Pancreas (tissue), 10 donors: ENCODE results near the gene PPP1R3G. TPM values are rescaled to one million over a fixed set of nuclear protein-coding genes. Genes with fewer than 3 reads are reported as not detected.

Experiments used
- ATAC-seq, 4 donors: fragments of 200-7000 bp; cut with Tn5 transposase; one replicate each; pipeline versions ENCODE4 v1.8.0 to v1.9.1; 2020; ENCODE audit warnings: mild to moderate bottlenecking in 4 of 4, moderate library complexity in 4 of 4
- DNase-seq, 6 donors: peaks; one replicate each; pipeline ENCODE4 v3.0.0-alpha.2; 2020
- FAIRE-seq: peaks from 2 replicates; lab custom pipeline; 2012; peaks lifted over from hg19 to GRCh38; lab: Jason Lieb, UNC
- H3K27ac ChIP-seq, 4 donors: fragments of 200-600 bp; sonication (generic); 1 replicate in 3 of 4; 2 replicates in 1 of 4; pipeline versions ENCODE4 v1.5.0 to v1.8.0; 2020
- H3K27me3 ChIP-seq, 4 donors: fragments of 200-600 bp; one replicate each; pipeline ENCODE4 v1.8.0; 2021
- H3K36me3 ChIP-seq, 3 donors: fragments of 200-600 bp; sonication (generic) in 1 of 3; one replicate each; pipeline versions ENCODE4 v1.5.0 to v1.8.0; 2020 to 2021
- H3K4me1 ChIP-seq, 3 donors: fragments of 200-600 bp; one replicate each; pipeline ENCODE4 v1.8.0; 2021
- H3K4me3 ChIP-seq, 4 donors: fragments of 200-600 bp; sonication (generic) in 2 of 4; one replicate each; pipeline versions ENCODE4 v1.5.0 to v1.8.0; 2020 to 2021
- H3K9me3 ChIP-seq, 4 donors: fragments of 200-600 bp; one replicate each; pipeline ENCODE4 v1.8.0; 2021
- whole genome bisulfite sequencing, 2 donors: extraction: QIAGEN DNeasy Blood & Tissue Kit; methylation state at CpG; one replicate each; pipeline ENCODE4 v1.1.7; 2013; 5-methylcytosine and 5-hydroxymethylcytosine counted together
- intact Hi-C, 3 donors: fragments of 100-400 bp; cut with DNase I; formaldehyde crosslinking; loops; one replicate each; pipeline versions ENCODE4 v1.11.1 to v1.14.2; 2022
- polyA plus RNA-seq, 2 donors: library from polyadenylated mRNA; stranded (reverse); fragments of 200-250 nt; gene quantifications; one replicate each; pipeline ENCODE4 v1.2.3, GENCODE V29; 2013
- total RNA-seq, 6 donors: library from RNA; stranded (reverse); fragmentation: NEBNext Ultra II Directional in 4 of 6; extraction: Animal tissue kit (Norgen Biotek cat#: 25700) in 4 of 6; gene quantifications; one replicate each; pipeline versions ENCODE4 v1.2.1 to v1.2.4, GENCODE V29; 2021 to 2023
- TF ChIP-seq, protein P1 (sequence below), 4 donors: fragments of 200-600 bp; sonication (generic) in 3 of 4; IDR thresholded peaks; one replicate each; pipeline versions ENCODE4 v1.5.0 to v1.8.0; 2021; ENCODE audit warnings: antibody characterized with exemption in 4 of 4
- donor health status: healthy with polysubstance abuse.
- donor health status: DM: no; HTN: no; CAD: no; lungs with moderate emphysema.
- donor health status: DM: no; HTN: no; CAD: no.
- donor health status: control.
- donor health status: control.
- donor health status: Bipolar disorder and iron deficiency.
- donor health status: DM: yes; HTN: yes; CAD: no.
- donor health status: DM: no; HTN: no; CAD: no.
- donor health status: DM: no; HTN: no; CAD: no.
- donor health status: DM: yes; HTN: yes; CAD: no.

PPP1R3G gene
- total and polyA plus RNA-seq, 8 donors, result 0.04 to 0.24 (median 0.08) TPM; not detected in 2

DNA sequence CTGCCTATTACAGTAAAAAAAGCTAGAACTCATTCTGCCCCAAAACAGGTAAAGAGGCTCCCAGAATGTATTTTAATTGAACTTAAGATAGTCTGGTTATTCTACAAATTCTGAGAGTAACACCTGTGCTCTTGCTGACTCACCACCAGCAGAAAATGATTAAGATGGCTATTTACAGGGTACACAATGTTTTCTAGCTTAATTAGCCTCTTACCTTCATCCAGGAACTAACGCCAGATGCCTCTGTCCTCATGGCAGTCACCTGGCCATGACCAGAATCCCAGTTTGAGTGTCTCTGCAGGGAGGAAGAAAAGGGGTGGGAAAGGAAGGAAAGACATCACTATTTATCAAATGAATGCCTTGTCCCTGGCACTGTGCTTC, 31.3 kb upstream of the PPP1R3G start:
- peak in 2 of 4 donors; percentile 53 to 55 for ATAC-seq

DNA sequence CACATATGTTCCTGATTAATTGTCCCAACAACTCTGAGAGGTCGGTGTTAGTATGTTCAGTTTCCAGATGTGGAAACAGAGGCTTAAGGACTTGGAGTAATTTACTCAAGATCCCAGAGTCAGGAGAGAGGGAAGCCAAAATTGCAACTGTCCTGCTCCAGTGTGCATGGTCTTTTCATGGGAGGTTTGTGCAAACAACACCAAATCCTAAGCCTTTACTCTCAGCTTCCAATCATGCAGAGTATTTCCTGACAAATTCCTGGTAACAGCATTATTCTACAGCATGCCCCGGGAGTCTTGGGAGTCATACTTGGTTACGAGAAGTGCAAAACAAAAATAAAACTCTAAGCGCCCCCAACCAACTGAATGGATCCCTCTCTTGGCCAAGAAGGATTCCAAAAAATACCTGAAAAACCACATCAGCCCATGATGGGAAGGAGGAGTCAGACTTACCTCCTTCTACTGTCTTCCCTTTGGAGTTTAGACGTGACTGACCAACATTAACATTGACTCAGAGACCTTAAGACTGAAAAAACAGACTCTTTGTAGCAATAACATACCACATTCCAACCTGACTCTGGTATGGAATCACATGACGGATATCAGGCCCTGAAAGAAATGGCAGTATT, 30.8 kb upstream of the PPP1R3G start:
- no peak for FAIRE-seq

More for the DNA sequence above, 31.3 kb upstream of the PPP1R3G start:
- FAIRE-seq, result no peak
- no peak for DNase-seq
- Histone ChIP-seq H3K4me1 (no peaks in the 10 kb centered on the region), H3K36me3 (no peaks in the 10 kb centered on the region), H3K9me3 (peaks cover 0 to 3% (median 0%) of the 10 kb centered on the region in 4 donors), H3K27me3 (no peaks in the 10 kb centered on the region), H3K27ac (no peak overlapping the region), H3K4me3 (no peak overlapping the region)
- TF ChIP-seq, protein P1, sequence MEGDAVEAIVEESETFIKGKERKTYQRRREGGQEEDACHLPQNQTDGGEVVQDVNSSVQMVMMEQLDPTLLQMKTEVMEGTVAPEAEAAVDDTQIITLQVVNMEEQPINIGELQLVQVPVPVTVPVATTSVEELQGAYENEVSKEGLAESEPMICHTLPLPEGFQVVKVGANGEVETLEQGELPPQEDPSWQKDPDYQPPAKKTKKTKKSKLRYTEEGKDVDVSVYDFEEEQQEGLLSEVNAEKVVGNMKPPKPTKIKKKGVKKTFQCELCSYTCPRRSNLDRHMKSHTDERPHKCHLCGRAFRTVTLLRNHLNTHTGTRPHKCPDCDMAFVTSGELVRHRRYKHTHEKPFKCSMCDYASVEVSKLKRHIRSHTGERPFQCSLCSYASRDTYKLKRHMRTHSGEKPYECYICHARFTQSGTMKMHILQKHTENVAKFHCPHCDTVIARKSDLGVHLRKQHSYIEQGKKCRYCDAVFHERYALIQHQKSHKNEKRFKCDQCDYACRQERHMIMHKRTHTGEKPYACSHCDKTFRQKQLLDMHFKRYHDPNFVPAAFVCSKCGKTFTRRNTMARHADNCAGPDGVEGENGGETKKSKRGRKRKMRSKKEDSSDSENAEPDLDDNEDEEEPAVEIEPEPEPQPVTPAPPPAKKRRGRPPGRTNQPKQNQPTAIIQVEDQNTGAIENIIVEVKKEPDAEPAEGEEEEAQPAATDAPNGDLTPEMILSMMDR (IDR thresholded peaks at IDR 0.05), result no peak
- intact Hi-C loops, result no loop called here
- 38 to 46% methylated on average over 1 of the region's 1 CpG for WGBS, 2 donors

DNA sequence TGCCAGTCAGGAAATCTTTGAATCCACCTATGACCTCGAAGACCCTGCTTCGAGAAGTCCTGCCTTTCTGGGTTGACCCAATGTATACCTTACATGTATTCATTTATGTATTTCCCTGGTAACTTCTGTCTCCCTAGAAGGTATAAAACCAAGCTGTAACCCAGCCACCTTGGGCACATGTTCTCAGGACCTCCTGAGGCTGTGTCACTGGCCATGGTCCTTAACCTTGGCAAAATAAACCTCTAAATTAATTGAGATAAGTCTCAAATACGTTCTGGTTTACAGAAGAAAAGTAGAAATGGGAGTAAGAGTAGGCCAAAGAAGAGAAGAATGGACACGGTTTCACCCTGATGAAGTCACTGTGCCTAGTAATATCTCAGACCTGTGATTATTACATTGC, 30.0 kb upstream of the PPP1R3G start:
- Histone ChIP-seq H3K36me3 (no peaks in the 10 kb centered on the region), H3K9me3 (peaks cover 0 to 3% (median 0%) of the 10 kb centered on the region in 4 donors), H3K4me3 (no peak overlapping the region), H3K27ac (no peak overlapping the region), H3K27me3 (no peaks in the 10 kb centered on the region), H3K4me1 (no peaks in the 10 kb centered on the region)
- TF ChIP-seq, protein P1 (IDR thresholded peaks at IDR 0.05), result no peak
- FAIRE-seq, result no peak
- ATAC-seq, result no peak
- 76 to 81% methylated on average over 4 of the region's 4 CpGs for WGBS, 2 donors
- DNase-seq, result no peak
- intact Hi-C loops, result no loop called here

More for the DNA sequence above, 30.8 kb upstream of the PPP1R3G start:
- peaks cover 0 to 3% (median 0%) of the 10 kb centered on the region in 4 donors for H3K9me3 ChIP-seq
- no peaks in the 10 kb centered on the region for H3K27me3 ChIP-seq
- ATAC-seq (no peak), DNase-seq (no peak)
- H3K4me3 ChIP-seq, result no peak overlapping the region
- TF ChIP-seq, protein P1 (IDR thresholded peaks at IDR 0.05), result no peak
- H3K27ac ChIP-seq, result no peak overlapping the region
- H3K36me3 ChIP-seq, result no peaks in the 10 kb centered on the region
- WGBS, 2 donors, result 75% methylated on average over 6 of the region's 6 CpGs
- H3K4me1 ChIP-seq, result no peaks in the 10 kb centered on the region
- intact Hi-C loops, result no loop called here

DNA sequence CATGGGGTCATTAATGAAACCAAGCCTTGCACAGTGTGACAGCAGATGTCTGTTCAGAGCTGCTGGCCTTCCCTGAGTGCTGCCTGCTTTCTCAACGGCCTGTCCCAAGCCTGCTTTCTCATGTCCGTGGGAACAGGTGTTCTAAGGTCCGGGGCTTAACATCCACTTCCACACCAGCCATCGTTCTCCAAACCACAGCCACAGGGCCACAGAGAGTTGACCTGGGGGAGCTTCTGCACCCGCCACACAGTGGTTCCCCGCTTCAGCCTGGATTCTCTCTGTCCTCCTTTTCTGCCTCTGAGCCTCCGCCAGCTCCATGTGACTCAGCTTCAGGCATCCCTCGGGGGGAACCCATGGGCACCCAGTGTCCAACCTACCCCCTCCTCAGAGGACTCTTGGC, 26.9 kb upstream of the PPP1R3G start:
- TF ChIP-seq, protein P1 (IDR thresholded peaks at IDR 0.05), result no peak
- 76 to 79% methylated on average over 8 of the region's 8 CpGs for WGBS, 2 donors
- Histone ChIP-seq H3K4me1 (no peaks in the 10 kb centered on the region), H3K4me3 (no peak overlapping the region), H3K27me3 (no peaks in the 10 kb centered on the region), H3K27ac (no peak overlapping the region), H3K36me3 (no peaks in the 10 kb centered on the region), H3K9me3 (no peaks in the 10 kb centered on the region)
- intact Hi-C loops, result no loop called here
- FAIRE-seq, result no peak
- DNase-seq, result no peak
- ATAC-seq, result no peak
